Pancreas (tissue), 10 donors: ENCODE data around the gene SMARCD1. TPM values are rescaled to one million over a fixed set of nuclear protein-coding genes. Genes with fewer than 3 reads are reported as not detected.

Source experiments
- ATAC-seq, 4 donors: fragments of 200-7000 bp; cut with Tn5 transposase; one replicate each; pipeline versions ENCODE4 v1.8.0 to v1.9.1; 2020; ENCODE audit warnings: mild to moderate bottlenecking in 4 of 4, moderate library complexity in 4 of 4
- DNase-seq, 6 donors: peaks; one replicate each; pipeline ENCODE4 v3.0.0-alpha.2; 2020
- FAIRE-seq: peaks from 2 replicates; lab custom pipeline; 2012; peaks lifted over from hg19 to GRCh38; lab: Jason Lieb, UNC
- H3K27ac ChIP-seq, 4 donors: fragments of 200-600 bp; sonication (generic); 1 replicate in 3 of 4; 2 replicates in 1 of 4; pipeline versions ENCODE4 v1.5.0 to v1.8.0; 2020
- H3K27me3 ChIP-seq, 4 donors: fragments of 200-600 bp; one replicate each; pipeline ENCODE4 v1.8.0; 2021
- H3K36me3 ChIP-seq, 3 donors: fragments of 200-600 bp; sonication (generic) in 1 of 3; one replicate each; pipeline versions ENCODE4 v1.5.0 to v1.8.0; 2020 to 2021
- H3K4me1 ChIP-seq, 3 donors: fragments of 200-600 bp; one replicate each; pipeline ENCODE4 v1.8.0; 2021
- H3K4me3 ChIP-seq, 4 donors: fragments of 200-600 bp; sonication (generic) in 2 of 4; one replicate each; pipeline versions ENCODE4 v1.5.0 to v1.8.0; 2020 to 2021
- H3K9me3 ChIP-seq, 4 donors: fragments of 200-600 bp; one replicate each; pipeline ENCODE4 v1.8.0; 2021
- WGBS, 2 donors: extraction: QIAGEN DNeasy Blood & Tissue Kit; methylation state at CpG; one replicate each; pipeline ENCODE4 v1.1.7; 2013; 5-methylcytosine and 5-hydroxymethylcytosine counted together
- intact Hi-C, 3 donors: fragments of 100-400 bp; cut with DNase I; formaldehyde crosslinking; loops; one replicate each; pipeline versions ENCODE4 v1.11.1 to v1.14.2; 2022
- polyA plus RNA-seq, 2 donors: library from polyadenylated mRNA; stranded (reverse); fragments of 200-250 nt; gene quantifications; one replicate each; pipeline ENCODE4 v1.2.3, GENCODE V29; 2013
- total RNA-seq, 6 donors: library from RNA; stranded (reverse); fragmentation: NEBNext Ultra II Directional in 4 of 6; extraction: Animal tissue kit (Norgen Biotek cat#: 25700) in 4 of 6; gene quantifications; one replicate each; pipeline versions ENCODE4 v1.2.1 to v1.2.4, GENCODE V29; 2021 to 2023
- TF ChIP-seq, protein P1 (sequence below), 4 donors: fragments of 200-600 bp; sonication (generic) in 3 of 4; IDR thresholded peaks; one replicate each; pipeline versions ENCODE4 v1.5.0 to v1.8.0; 2021; ENCODE audit warnings: antibody characterized with exemption in 4 of 4
- donor health status: healthy with polysubstance abuse.
- donor health status: DM: no; HTN: no; CAD: no; lungs with moderate emphysema.
- donor health status: DM: no; HTN: no; CAD: no.
- donor health status: control.
- donor health status: control.
- donor health status: Bipolar disorder and iron deficiency.
- donor health status: DM: yes; HTN: yes; CAD: no.
- donor health status: DM: no; HTN: no; CAD: no.
- donor health status: DM: no; HTN: no; CAD: no.
- donor health status: DM: yes; HTN: yes; CAD: no.

Gene SMARCD1
- total and polyA plus RNA-seq, 8 donors = 12.5 to 22.8 (median 15.4) TPM

DNA sequence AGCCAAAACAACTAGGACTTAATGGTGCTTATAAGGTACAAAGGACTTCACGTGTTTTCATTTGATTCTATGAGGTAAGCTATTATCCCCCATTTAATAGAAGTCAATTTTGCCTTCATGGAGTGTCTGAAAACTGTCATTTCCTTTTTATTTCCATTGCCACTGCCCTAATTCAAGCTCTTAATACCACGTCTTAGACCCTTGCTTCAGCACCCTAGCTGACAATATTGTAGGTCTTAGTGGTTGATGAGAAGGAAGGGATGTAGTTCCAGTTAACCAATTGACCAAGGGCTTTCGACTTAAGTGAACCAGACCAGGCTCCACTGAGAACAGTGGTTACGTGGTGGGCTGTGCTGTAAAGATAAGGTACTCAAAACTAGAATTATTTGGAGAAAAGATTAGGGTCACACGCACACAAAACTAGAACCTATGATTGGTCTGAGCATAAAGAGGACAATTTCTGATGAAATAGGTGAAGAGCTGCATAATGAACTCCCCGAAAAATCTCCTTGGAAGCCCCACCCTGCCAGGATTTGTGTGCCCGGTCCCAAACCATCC is 37.4 kb upstream of the SMARCD1 start:
- H3K4me3 ChIP-seq = no peak overlapping the region
- no peak for FAIRE-seq
- H3K9me3 ChIP-seq = no peaks in the 10 kb centered on the region
- H3K4me1 ChIP-seq = no peaks in the 10 kb centered on the region
- no peaks in the 10 kb centered on the region for H3K36me3 ChIP-seq
- no peak for DNase-seq
- H3K27ac ChIP-seq = no peak overlapping the region
- no peaks in the 10 kb centered on the region for H3K27me3 ChIP-seq
- ATAC-seq = no peak
- intact Hi-C loops = no loop called here
- TF ChIP-seq, protein P1, sequence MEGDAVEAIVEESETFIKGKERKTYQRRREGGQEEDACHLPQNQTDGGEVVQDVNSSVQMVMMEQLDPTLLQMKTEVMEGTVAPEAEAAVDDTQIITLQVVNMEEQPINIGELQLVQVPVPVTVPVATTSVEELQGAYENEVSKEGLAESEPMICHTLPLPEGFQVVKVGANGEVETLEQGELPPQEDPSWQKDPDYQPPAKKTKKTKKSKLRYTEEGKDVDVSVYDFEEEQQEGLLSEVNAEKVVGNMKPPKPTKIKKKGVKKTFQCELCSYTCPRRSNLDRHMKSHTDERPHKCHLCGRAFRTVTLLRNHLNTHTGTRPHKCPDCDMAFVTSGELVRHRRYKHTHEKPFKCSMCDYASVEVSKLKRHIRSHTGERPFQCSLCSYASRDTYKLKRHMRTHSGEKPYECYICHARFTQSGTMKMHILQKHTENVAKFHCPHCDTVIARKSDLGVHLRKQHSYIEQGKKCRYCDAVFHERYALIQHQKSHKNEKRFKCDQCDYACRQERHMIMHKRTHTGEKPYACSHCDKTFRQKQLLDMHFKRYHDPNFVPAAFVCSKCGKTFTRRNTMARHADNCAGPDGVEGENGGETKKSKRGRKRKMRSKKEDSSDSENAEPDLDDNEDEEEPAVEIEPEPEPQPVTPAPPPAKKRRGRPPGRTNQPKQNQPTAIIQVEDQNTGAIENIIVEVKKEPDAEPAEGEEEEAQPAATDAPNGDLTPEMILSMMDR (IDR thresholded peaks at IDR 0.05) = no peak
- WGBS, 2 donors = 78 to 84% methylated on average over 7 of the region's 7 CpGs

GRCh38 chr12:50049254-50050118 is 35.7 kb upstream of the SMARCD1 start:
- FAIRE-seq (no peak), DNase-seq (no peak), ATAC-seq (no peak)
- H3K9me3 ChIP-seq = no peaks in the 10 kb centered on the region
- H3K4me1 ChIP-seq = no peaks in the 10 kb centered on the region
- 80 to 91% methylated on average over 3 of the region's 3 CpGs for WGBS, 2 donors
- TF ChIP-seq, protein P1 (IDR thresholded peaks at IDR 0.05) = no peak
- no peak overlapping the region for H3K27ac ChIP-seq
- intact Hi-C loops = no loop called here
- no peaks in the 10 kb centered on the region for H3K27me3 ChIP-seq
- no peaks in the 10 kb centered on the region for H3K36me3 ChIP-seq
- no peak overlapping the region for H3K4me3 ChIP-seq

- intact Hi-C loops = no loop called here
- ATAC-seq = no peak
- Histone ChIP-seq H3K9me3 (no peaks in the 10 kb centered on the region), H3K4me1 (no peaks in the 10 kb centered on the region), H3K36me3 (no peaks in the 10 kb centered on the region), H3K4me3 (no peak overlapping the region), H3K27ac (no peak overlapping the region), H3K27me3 (no peaks in the 10 kb centered on the region)
- 93 to 94% methylated on average over 3 of the region's 3 CpGs for WGBS, 2 donors
- DNase-seq = peak in 1 of 6 donors; percentile 12
- no peak for FAIRE-seq
- TF ChIP-seq, protein P1 (IDR thresholded peaks at IDR 0.05) = no peak
Observed at GRCh38 chr12:50050119-50050385, 35.1 kb upstream of the SMARCD1 start.

- Histone ChIP-seq H3K4me3 (peak overlapping the region in 2 of 4 donors; percentile 9 to 30), H3K27ac (no peak overlapping the region), H3K36me3 (no peaks in the 10 kb centered on the region), H3K4me1 (no peaks in the 10 kb centered on the region), H3K27me3 (no peaks in the 10 kb centered on the region), H3K9me3 (no peaks in the 10 kb centered on the region)
- TF ChIP-seq, protein P1 (IDR thresholded peaks at IDR 0.05) = no peak
- DNase-seq (peak in 3 of 6 donors; percentile 29 to 67 (median 43)), ATAC-seq (peak; percentile 68 to 86 (median 82)), FAIRE-seq (no peak)
- intact Hi-C loops = no loop called here
- 12% methylated on average over 34 to 37 of the region's 37 CpGs for WGBS, 2 donors
Observed at GRCh38 chr12:50050410-50051098, 34.6 kb upstream of the SMARCD1 start.
